HG02884 (cell line): Measurements from ENCODE around the gene GNA14.
"Not testable (repeated sequence)": the region's sequence is repeated elsewhere in the genome, so short reads cannot be mapped to it uniquely, and the experiment has no call there.

ENCODE experiments used
- ATAC-seq: cut with Tn5 transposase; IDR thresholded peaks from one replicate; pipeline ENCODE4 v1.9.1; 2021; ENCODE audit warnings: mild to moderate bottlenecking, moderate library complexity; ENCODE audit not compliant: unreplicated experiment

Gene GNA14

DNA sequence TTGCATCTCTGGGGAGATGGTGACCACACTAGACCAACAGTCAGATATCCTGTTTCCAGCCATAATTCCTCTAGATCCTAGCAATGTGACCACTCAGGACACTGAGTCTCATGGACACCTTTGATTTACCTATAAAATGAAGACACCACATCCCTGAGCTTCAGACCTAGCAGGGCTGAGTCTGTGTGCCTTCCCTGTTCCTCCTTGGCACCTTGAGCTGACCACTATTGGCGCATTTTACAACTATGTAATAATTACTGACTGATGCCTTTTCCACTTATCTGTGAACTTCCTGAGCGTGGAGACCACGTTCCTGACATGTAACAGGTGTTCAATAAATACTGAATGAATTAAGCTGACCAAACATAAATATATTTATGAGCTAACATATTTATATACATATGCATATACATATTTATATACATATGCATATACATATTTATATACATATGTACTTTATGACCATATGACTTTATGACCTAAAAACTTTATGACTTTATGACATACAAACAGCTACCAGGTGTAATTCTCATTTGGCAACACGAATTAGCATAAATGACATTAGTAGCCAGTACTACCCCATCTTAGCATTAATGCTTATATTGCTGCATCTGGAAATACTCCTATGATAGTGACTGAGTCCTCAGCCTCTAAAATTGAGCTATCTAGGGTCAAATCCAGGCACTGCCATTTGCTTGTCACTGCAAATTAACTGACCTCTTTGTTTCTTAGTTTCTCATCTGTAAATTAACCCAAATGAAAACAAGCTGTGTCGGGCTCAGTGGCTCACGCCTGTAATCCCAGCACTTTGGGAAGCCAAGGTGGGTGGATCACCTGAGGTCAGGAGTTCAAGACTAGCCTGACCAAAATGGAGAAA, 150.6 kb downstream of the GNA14 start:
- no peak for ATAC-seq

DNA sequence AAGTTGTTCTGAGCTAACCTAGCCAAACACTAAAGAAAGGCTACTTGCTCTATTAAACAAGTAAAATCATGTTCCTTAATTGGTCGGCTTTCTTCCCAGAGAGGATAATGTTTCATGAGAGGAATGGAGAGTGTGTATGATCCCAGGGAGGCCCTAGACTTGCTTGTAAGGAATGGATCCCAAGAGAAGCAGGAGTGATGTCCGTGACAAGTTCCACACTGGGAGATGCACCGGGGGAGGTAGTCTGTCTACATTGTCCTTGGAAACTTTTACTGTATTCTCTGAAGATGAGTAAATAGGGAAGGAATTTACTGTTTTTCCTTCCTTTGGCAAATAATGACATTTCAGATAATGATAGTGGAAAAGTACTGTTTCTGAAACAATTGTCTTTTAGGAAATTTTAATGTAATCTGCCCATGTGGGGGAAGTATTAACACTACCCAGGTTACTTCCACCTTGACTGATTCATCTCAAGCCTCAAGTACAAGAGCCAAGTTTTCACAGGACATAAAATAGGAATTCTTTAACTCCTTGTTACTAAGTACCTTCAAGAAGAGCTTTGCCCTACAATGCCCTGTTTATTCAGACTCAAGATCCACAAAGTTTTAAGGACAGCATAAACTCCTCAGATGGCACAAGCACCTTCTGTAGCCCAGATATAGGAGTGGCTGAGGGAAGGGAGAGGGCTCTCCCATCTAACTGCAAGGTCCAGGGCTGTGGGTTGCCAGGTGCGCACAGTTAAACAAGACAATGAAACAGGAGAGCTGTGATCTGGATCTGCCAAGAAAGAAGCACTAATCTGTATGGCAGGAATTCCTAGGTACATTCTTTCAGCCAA, 152.1 kb downstream of the GNA14 start:
- no peak for ATAC-seq

DNA sequence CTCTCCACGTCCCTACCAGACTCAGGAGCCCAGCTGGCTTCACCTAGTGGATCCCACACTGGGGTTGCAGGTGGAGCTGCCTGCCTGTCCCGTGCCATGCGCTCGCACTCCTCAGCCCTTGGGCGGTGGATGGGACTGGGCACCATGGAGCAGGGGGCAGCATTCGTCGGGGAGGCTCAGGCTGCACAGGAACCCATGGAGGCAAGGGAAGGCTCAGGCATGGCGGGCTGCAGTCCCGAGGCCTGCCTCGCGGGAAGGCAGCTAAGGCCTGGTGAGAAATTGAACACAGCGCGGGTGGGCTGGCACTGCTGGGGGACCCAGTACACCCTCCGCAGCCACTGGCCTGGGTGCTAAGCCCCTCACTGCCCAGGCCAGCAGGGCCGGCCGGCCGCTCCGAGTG, 157.8 kb downstream of the GNA14 start:
- ATAC-seq, result not testable (repeated sequence)

DNA sequence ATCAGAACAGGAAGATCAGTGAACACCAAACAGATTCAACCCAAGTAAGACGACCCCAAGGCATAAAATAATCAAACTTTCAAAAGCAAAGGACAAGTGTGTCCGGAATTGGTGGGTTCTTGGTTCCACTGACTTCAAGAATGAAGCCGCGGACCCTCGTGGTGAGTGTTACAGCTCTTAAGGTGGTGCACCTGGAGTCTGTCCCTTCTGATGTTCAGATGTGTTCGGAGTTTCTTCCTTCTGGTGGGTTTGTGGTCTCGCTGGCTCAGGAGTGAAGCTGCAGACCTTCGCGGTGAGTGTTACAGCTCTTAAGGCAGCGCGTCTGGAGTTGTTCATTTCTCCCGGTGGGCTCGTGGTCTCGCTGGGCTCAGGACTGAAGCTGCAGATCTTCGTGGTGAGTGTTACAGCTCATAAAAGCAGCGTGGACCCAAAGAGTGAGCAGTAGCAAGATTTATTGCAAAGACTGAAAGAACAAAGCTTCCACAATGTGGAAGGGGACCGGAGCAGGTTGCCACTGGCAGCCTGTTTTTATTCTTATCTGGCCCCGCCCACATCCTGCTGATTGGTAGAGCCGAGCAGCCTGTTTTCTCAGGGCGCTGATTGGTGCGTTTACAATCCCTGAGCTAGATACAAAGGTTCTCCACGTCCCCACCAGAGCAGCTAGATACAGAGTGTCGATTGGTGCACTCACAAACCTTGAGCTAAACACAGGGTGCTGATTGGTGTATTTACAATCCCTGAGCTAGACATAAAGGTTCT, 158.5 kb downstream of the GNA14 start:
- not testable (repeated sequence) for ATAC-seq

DNA sequence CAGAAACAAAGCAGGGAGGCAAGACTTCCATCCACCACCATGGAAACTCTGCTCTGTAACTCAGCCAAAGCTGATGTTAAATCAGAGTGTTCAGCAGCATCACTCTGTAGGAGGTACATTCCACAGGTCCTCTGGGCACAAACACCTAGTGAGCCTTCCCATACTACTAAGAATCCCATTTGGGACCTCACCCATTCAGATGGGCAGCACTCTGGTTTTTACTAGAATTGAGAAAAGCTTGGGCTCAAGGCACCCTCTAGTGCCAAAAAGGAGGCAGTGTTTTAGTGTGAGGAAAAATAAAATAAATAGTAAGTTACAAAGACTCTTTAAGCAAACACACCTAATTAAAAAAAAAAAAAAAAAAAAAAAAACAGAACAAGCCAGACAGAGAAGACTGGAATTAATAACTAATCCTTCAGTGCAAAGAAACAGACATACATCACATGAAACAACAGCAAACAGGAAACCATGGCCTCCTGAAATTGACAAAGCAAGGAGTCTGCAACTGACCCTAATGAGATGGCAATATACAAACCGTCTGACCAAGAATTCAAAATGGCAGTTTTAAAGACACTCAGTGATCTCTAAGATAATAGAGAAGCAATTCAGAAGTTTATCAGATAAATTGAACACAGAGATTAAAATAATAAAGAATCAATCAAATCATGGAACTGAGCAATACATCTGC, 159.5 kb downstream of the GNA14 start:
- peak; percentile 62 for ATAC-seq

DNA sequence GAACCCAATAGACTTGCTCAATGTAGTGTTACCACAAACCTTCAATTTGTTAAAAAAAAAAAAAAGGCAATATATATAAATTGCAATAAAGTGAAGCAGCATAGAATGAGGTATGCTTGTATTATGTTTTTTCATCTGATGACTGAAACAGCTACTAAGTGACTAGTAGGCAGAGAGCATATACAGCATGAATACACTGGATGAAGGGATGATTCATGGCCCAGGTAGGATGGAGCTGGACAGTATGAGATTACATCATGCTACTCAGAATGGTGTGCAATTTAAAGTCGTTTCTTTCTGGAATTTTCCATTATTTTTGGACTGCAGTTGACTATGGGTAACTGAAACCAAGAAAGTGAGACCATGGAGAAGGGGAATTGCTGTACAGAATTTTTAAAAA, 161.2 kb downstream of the GNA14 start:
- no peak for ATAC-seq

DNA sequence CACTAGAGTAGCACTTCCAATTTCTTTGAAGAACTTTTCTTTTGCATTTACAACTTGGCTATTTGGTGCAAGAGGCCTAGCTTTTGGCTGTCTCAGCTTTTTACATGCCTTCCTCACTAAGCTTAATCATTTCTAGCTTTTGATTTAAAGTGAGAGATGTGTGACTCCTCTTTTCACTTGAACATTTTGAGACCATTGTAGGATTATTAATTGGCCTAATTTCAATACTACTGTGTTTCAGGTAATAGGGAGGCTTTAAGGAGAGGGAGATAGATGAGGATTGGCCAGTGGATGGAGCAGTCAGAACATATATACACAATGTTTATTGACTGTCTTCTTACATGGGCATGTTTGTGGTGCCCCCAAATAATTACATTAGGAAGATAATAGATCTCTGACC, 161.7 kb downstream of the GNA14 start:
- no peak for ATAC-seq

DNA sequence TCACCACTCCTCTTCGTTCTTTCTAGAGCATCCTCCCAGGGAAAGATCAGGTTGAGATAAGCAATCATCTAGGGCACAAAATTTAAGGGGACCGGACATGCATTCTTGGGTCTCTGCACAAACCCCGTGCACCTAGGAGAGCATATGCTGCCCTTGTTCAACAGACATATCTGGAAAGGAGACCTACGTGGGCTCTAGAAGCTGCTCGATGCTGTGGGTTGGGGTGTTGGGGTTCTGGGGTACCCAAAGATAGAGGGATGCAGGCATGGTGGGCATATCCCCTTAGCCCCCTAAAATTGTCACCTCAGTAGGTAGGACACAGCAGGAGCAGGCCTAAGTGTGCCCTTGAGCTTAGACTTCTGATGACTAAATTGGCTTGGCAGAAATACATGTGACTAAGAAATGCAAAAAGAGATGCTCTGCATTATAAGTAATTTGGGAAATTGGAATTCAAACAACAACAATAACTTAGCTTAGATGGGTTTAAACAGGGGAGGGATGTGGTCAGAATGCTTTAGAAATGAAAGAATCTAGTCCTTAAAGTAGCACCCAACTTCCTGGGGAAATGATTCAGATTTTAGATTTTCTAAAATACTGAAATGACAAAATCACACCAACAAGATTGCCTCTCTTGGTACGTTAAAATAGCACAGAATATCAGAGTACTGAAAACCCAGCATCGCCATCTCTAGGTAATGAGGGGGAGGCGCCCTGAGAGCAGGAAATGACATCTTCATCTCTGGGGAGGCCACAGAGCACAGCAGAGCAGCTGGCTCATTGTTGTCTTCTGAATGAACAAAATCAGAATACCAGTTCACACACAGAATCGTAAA, 172.3 kb downstream of the GNA14 start:
- ATAC-seq, result peak; percentile 99

DNA sequence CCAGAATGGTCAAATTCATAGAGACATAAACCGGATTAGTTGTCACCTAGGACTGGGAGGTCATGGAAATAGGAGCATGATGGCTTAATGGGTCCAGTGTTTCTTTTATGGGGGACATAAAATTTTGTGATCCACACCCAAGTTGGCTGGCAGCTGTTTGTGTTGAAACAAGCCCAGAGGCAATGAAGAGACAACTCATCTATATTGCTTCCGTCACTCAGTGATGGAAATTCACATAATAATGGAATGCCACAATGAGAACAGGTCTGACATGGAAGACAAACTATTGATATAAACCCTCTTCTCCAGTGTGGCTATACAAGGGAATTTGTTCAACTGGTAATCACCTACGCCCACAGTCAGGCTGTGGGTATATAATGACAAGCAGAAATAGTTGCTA, 173.2 kb downstream of the GNA14 start:
- ATAC-seq, result no peak

DNA sequence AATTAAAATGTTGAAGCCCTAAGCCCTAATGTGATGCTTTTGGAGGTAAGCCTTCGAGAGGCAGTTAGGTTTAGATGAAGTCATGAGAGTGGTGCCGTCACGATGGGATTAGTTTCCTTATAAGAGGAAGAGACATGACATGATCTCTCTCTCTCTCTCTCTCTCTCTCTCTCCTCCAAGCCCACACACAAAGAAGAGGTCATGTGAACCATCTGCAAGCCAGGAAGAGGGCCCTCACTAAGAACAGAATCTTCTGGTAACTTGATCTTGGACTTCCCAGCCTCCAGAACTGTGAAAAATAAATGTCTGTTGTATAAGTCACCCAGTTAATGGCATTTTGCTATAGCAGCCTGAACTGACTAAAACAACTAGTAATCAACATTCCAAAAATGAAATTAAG, 175.5 kb downstream of the GNA14 start:
- no peak for ATAC-seq

DNA sequence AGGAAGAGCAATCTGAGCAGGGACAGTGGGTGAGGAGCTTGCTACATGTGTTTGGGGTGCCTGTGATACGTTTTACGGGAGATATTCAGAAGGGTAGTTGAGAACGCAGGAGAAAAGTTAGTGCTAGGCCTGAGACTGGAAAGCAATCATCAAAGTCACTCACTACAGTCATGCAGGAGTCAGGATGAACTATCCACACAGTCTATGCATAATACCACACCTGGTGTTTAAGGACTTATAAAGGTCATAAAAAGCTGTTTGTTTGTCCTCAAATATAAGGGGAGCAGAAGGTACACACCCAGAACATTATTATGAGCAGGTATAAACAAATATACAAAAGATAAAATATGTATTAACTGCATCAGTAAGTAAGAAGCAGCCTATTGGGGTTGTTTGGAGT, 176.6 kb downstream of the GNA14 start:
- no peak for ATAC-seq

DNA sequence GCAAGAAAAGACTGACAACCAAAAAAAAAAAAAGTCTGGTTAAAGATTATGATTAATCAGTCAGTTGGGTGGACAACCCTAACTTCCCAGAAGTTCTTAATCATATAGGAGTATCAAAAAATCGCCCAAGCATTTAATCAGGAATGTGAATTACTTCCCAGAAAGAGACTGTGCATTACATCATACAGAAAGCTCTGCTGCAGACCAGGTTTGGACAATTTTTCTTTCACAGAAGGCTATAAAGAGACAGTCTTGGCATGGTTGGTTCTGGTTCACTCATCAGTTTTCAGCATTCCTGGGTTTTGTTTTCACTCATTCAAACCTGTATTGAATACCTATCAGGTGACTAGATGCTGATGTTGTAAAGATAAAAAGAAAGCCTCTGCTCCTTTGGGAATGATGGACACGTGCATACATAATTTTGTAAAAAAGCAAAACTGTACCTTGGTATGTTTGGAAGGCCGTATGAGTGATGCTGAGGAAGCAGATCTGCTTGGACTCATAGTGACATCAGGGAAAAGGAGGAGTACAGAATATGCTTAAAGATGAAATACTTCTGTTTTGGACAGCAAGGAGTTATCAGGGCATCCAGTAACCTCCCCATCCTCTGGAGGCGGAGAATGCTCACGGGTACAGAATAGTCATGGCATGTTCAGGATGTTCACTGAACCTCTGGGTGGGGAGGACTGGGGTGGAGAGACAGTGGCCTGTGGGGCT, 178.4 kb downstream of the GNA14 start:
- no peak for ATAC-seq

DNA sequence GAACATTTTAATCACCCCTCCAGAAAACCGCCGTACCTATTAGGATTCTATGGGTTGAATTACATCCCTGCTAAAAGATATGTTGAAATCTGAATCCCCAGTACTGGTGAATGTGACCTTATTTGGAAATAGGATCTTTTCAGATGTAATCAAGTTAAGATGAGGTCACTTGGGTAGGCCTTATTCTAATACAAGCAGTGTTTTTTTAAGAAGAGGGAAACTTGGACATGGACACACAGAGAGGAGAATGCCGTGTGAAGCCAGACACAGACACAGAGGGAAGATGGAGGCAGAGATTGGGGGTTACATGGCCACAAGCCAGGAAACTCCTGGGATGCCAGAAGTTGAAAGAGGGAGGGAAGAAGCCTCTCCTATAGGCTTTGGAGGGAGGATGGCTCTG, 183.5 kb downstream of the GNA14 start:
- no peak for ATAC-seq

DNA sequence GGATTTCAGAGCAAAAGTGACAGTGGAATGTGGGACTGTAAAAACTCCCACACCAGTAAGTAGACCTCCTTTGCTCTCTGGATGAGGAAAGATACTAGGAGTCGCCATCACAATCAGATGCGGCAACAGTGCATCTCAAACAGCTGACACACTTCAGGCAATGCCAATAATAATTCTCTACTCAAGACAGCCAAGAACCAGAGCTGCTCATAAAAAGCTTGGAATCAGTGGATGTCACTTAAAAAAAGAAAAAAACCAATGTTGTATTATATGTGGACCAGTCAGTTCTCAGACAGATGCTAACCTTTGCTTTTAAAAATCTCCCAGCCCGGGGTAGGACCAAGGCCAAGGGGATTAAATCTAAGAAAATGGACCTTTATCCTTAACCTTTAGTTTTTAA, 185.0 kb downstream of the GNA14 start:
- ATAC-seq, result no peak

DNA sequence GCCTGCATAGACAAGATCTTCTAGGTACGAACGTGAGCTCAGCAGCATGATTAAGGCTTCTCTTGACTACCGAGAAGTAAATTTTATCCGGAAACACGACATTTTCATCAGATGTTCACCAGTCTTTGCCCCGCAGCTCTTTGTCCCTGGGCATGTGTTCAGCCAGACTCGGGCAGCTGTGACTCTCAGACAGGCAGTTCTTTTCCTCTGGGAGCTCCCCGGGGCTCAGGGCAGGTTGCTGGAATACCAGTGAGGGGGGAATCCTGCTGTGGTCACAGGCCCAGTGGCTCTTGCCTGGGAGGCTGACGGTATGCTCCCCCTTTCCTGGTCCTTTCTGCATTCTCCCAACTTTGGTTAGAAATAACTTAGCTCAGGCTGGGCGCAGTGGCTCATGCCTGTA, 186.1 kb downstream of the GNA14 start:
- ATAC-seq, result no peak

DNA sequence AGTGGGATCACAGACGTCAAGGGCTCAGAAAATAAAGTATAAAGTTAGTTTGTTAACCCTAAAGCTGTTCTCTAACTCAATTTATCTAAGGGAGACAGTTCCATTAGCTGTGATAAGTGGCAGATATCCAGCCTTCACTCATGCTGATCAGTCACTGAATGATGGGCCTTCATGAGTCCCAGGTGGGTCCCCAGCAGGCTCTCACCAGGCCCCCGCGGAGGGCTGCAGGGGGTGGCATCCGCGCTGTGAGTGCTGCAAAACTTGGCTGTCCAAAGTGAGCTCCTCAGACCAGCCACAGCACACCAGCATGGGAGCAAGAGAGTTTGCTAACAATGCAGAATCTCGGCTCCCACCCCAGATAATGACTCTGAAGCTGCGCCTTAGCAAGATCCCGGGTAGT, 187.2 kb downstream of the GNA14 start:
- no peak for ATAC-seq

DNA sequence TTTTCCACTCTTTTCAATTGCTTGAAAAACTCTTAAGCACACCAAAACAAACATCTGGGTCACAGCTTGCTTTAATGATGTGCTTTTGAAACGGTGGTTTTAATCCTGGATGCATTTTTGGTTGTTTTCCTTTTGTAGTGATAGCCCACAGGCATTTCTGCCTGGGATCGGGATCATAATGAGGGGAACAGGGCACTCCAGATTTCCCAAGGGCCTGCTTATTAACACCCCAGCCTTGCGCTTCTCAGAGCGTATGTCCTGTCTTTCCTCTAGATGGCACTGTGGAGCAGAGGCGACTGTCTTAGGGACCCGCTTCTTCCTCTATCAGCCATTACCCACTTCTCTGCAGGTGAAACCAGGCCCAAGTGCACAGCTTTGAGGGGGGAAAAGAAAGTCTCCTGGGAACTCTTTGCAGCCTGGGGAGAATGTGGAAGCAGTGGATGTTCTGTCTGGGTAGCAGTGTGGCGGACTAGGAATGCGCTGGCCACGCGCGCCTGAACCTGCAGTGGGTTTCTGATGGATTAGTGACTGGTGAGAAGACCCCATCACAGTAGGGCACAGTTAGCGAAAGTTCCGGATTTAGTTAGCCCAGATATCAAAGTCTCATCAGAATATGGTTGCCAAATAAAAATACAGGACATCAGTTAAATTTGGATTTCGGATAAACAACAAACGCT, 190.1 kb downstream of the GNA14 start:
- peak; percentile 70 for ATAC-seq

DNA sequence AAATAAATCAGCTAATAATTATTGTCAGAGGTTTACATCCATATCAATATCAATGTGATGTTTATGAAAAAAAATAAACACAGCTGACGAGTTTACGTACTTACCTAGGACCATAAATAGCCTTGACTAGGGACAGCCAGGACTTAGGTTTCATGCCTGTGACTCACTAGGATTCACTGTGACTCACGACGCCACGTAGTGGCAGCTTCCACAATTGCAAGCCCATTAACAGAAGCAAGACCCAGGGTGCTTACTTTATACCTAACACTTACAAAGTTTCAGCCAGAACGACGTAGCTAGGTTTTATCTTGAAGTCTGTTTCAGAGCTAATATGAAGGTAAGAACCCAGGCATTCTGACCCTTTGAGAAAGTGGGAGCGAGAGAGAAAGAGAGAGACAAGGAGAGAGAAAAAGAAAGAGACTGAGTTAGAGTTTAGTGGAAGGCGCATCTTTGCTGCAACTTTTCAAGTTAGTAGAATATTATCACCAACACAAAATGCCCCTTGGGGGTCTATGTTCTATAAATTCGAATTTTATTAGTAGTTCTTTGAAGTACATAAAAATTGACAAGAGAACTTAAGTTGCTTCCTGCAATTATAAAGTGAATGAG, 191.2 kb downstream of the GNA14 start:
- peak; percentile 73 for ATAC-seq
